Astrocyte (in vitro differentiated cells and primary cell): ENCODE results near the gene EFCAB9. TPM values are rescaled to one million over a fixed set of nuclear protein-coding genes. Genes with fewer than 3 reads are reported as not detected.

ENCODE experiments used
- DNase-seq: peaks from one replicate; pipeline ENCODE4 v3.0.0-alpha.2; 2010; ENCODE audit warnings: low read depth
- FAIRE-seq: peaks from 2 replicates; lab custom pipeline; 2011; peaks lifted over from hg19 to GRCh38; lab: Jason Lieb, UNC
- H2AFZ ChIP-seq: 2 replicates; pipeline ENCODE4 v1.6.0; 2012; ENCODE audit warnings: low read depth, low read length, inconsistent platforms
- H3K27ac ChIP-seq: 2 replicates; pipeline ENCODE4 v1.5.1; 2011; ENCODE audit warnings: low read depth, low read length, inconsistent platforms
- H3K27me3 ChIP-seq: 2 replicates; pipeline ENCODE4 v1.6.0; 2011; ENCODE audit warnings: low read length, inconsistent platforms; ENCODE audit not compliant: insufficient read depth
- H3K36me3 ChIP-seq: 2 replicates; pipeline ENCODE4 v1.5.1; 2011; ENCODE audit warnings: low read length, inconsistent platforms; ENCODE audit not compliant: insufficient read depth
- H3K4me1 ChIP-seq: 2 replicates; pipeline ENCODE4 v1.5.1; 2011; ENCODE audit warnings: low read length, inconsistent platforms; ENCODE audit not compliant: insufficient read depth
- H3K4me2 ChIP-seq: 2 replicates; pipeline ENCODE4 v1.6.0; 2012; ENCODE audit warnings: low read length, inconsistent platforms
- H3K4me3 ChIP-seq: 2 replicates; pipeline ENCODE4 v1.5.1; 2011; ENCODE audit warnings: low read depth, mild to moderate bottlenecking, low read length, inconsistent platforms; ENCODE audit not compliant: insufficient read depth
- H3K79me2 ChIP-seq: 2 replicates; pipeline ENCODE4 v1.6.0; 2012; ENCODE audit warnings: mild to moderate bottlenecking, low read length, inconsistent platforms; ENCODE audit not compliant: insufficient read depth
- H3K9ac ChIP-seq: 2 replicates; pipeline ENCODE4 v1.6.0; 2012; ENCODE audit warnings: mild to moderate bottlenecking, low read length, inconsistent platforms
- H3K9me3 ChIP-seq: 2 replicates; pipeline ENCODE4 v1.5.1; 2012; ENCODE audit warnings: low read depth, mild to moderate bottlenecking, low read length, inconsistent platforms; ENCODE audit not compliant: insufficient read depth
- H4K20me1 ChIP-seq: 2 replicates; pipeline ENCODE4 v1.6.0; 2012; ENCODE audit warnings: low read length, inconsistent platforms; ENCODE audit not compliant: insufficient read depth
- H3K27ac Mint-ChIP-seq: one replicate; pipeline ENCODE4 v1.8.0; 2021; ENCODE audit warnings: mild to moderate bottlenecking, mixed read lengths; ENCODE audit not compliant: unreplicated experiment
- H3K27me3 Mint-ChIP-seq: one replicate; pipeline ENCODE4 v1.8.0; 2021; ENCODE audit warnings: low read depth, mixed read lengths; ENCODE audit not compliant: unreplicated experiment
- H3K36me3 Mint-ChIP-seq: one replicate; pipeline ENCODE4 v1.8.0; 2021; ENCODE audit warnings: low read depth, mixed read lengths; ENCODE audit not compliant: unreplicated experiment
- H3K4me1 Mint-ChIP-seq: one replicate; pipeline ENCODE4 v1.8.0; 2021; ENCODE audit warnings: low read depth, mixed read lengths; ENCODE audit not compliant: unreplicated experiment
- H3K4me3 Mint-ChIP-seq: one replicate; pipeline ENCODE4 v1.8.0; 2021; ENCODE audit warnings: mild to moderate bottlenecking, moderate library complexity, mixed read lengths; ENCODE audit not compliant: unreplicated experiment
- H3K9me3 Mint-ChIP-seq: one replicate; pipeline ENCODE4 v1.8.0; 2021; ENCODE audit warnings: mild to moderate bottlenecking, mixed read lengths; ENCODE audit not compliant: unreplicated experiment
- CTCF ChIP-seq: IDR thresholded peaks from 2 replicates; pipeline ENCODE4 v1.5.1; 2011; ENCODE audit warnings: low read depth, mild to moderate bottlenecking, inconsistent platforms, low read length, moderate library complexity; ENCODE audit not compliant: insufficient read depth
- EZH2 ChIP-seq: IDR thresholded peaks from 2 replicates; pipeline ENCODE4 v1.6.1; 2012; ENCODE audit warnings: mild to moderate bottlenecking, low read length, inconsistent platforms; ENCODE audit not compliant: insufficient read depth
- total RNA-seq: library from RNA; stranded (reverse); gene quantifications from 2 replicates; pipeline ENCODE4 v1.2.1, GENCODE V29; 2021

EFCAB9 gene
- total RNA-seq, 1 donor from 2014 or later: not detected

- no peaks in the 10 kb centered on the region for H3K27me3 ChIP-seq
- no peak overlapping the region for H3K4me2 ChIP-seq
- H3K36me3 Mint-ChIP-seq: peaks cover 7% of the 10 kb centered on the region
- peak; percentile 8 for TF ChIP-seq CTCF
- TF ChIP-seq EZH2: no peak
- H3K9ac ChIP-seq: no peak overlapping the region
- no peak overlapping the region for H3K27ac ChIP-seq
- H3K4me1 Mint-ChIP-seq: peaks cover 9% of the 10 kb centered on the region
- FAIRE-seq (no peak), DNase-seq (peak; percentile 31)
- no peak overlapping the region for H3K4me3 Mint-ChIP-seq
- no peaks in the 10 kb centered on the region for H3K36me3 ChIP-seq
- no peak overlapping the region for H3K27ac Mint-ChIP-seq
- no peak overlapping the region for H3K4me3 ChIP-seq
- H3K27me3 Mint-ChIP-seq: no peaks in the 10 kb centered on the region
- H4K20me1 ChIP-seq: peaks cover 79% of the 10 kb centered on the region
- H3K9me3 ChIP-seq: no peaks in the 10 kb centered on the region
- no peaks in the 10 kb centered on the region for H3K9me3 Mint-ChIP-seq
- peaks cover 67% of the 10 kb centered on the region for H3K79me2 ChIP-seq
- H2AFZ ChIP-seq: no peak overlapping the region
- peaks cover 9% of the 10 kb centered on the region for H3K4me1 ChIP-seq
Measured at GRCh38 chr5:172162323-172162986, 31.5 kb upstream of the EFCAB9 start.

GRCh38 chr5:172162987-172163343 lies 31.0 kb upstream of the EFCAB9 start:
- FAIRE-seq: no peak
- H3K27ac Mint-ChIP-seq: no peak overlapping the region
- H4K20me1 ChIP-seq: peaks cover 79% of the 10 kb centered on the region
- no peaks in the 10 kb centered on the region for H3K27me3 Mint-ChIP-seq
- H3K36me3 Mint-ChIP-seq: peaks cover 7% of the 10 kb centered on the region
- no peaks in the 10 kb centered on the region for H3K36me3 ChIP-seq
- H3K9me3 ChIP-seq: no peaks in the 10 kb centered on the region
- H3K4me3 ChIP-seq: no peak overlapping the region
- DNase-seq: no peak
- TF ChIP-seq CTCF: no peak
- no peak for TF ChIP-seq EZH2
- no peak overlapping the region for H3K4me3 Mint-ChIP-seq
- no peaks in the 10 kb centered on the region for H3K9me3 Mint-ChIP-seq
- peaks cover 72% of the 10 kb centered on the region for H3K79me2 ChIP-seq
- H3K4me2 ChIP-seq: no peak overlapping the region
- H3K4me1 Mint-ChIP-seq: peaks cover 13% of the 10 kb centered on the region
- peaks cover 9% of the 10 kb centered on the region for H3K4me1 ChIP-seq
- no peaks in the 10 kb centered on the region for H3K27me3 ChIP-seq
- H3K27ac ChIP-seq: no peak overlapping the region
- H2AFZ ChIP-seq: no peak overlapping the region
- H3K9ac ChIP-seq: no peak overlapping the region

- Histone ChIP-seq H3K9ac (no peak overlapping the region), H2AFZ (no peak overlapping the region), H4K20me1 (peaks cover 82% of the 10 kb centered on the region), H3K4me3 (no peak overlapping the region), H3K36me3 (no peaks in the 10 kb centered on the region), H3K4me1 (peaks cover 9% of the 10 kb centered on the region), H3K27me3 (no peaks in the 10 kb centered on the region), H3K4me2 (no peak overlapping the region), H3K9me3 (no peaks in the 10 kb centered on the region), H3K79me2 (peaks cover 76% of the 10 kb centered on the region), H3K27ac (no peak overlapping the region)
- TF ChIP-seq CTCF: no peak
- no peak for TF ChIP-seq EZH2
- Mint-ChIP-seq H3K27ac (no peak overlapping the region), H3K4me3 (no peak overlapping the region), H3K9me3 (no peaks in the 10 kb centered on the region), H3K4me1 (peaks cover 17% of the 10 kb centered on the region), H3K27me3 (no peaks in the 10 kb centered on the region), H3K36me3 (peaks cover 7% of the 10 kb centered on the region)
- DNase-seq (no peak), FAIRE-seq (peak; percentile 17)
Measured at GRCh38 chr5:172163346-172163745, 30.6 kb upstream of the EFCAB9 start.
